ENCODE data around the gene RNF8.
A peak's percentile ranks its signal among the peaks of the same experiment; 100 is the strongest.

Gene RNF8

GRCh38 chr6:37316071-37316470, 37.7 kb upstream of the RNF8 start:
- Histone ChIP-seq H3K27me3 (replicated peaks; ENCODE audit: insufficient read depth, low read length) (no peaks in the 10 kb centered on the region), H3K27ac (ENCODE audit: low read length) (peak overlapping the region; percentile 98; the same call in 1 of the 2 replicates), H3K4me1 (ENCODE audit: low read length) (peaks cover 49% of the 10 kb centered on the region), H3K9me2 (replicated peaks; ENCODE audit: insufficient read depth, low read length) (no peaks in the 10 kb centered on the region), H4K20me1 (ENCODE audit: insufficient read depth, low read length) (no peaks in the 10 kb centered on the region), H2AFZ (ENCODE audit: low read length) (no peak overlapping the region), H3K9me3 (replicated peaks; ENCODE audit: insufficient read depth, low read length) (no peaks in the 10 kb centered on the region), H3K79me2 (ENCODE audit: low read length) (no peaks in the 10 kb centered on the region), H3K4me2 (ENCODE audit: low read depth, low read length) (no peak overlapping the region), H3F3A (ENCODE audit: insufficient read depth, low read length) (peaks cover 15% of the 10 kb centered on the region), H3K4me3 (ENCODE audit: low read length) (no peak overlapping the region), H3K9ac (ENCODE audit: low read length) (no peak overlapping the region), H3K36me3 (replicated peaks; ENCODE audit: insufficient read depth, low read length) (no peaks in the 10 kb centered on the region)
- TF ChIP-seq EZH2 (optimal IDR thresholded peaks at IDR 0.05; ENCODE audit: low read depth, low read length): no peak
- TF ChIP-seq EZH2phosphoT487 (IDR thresholded peaks at IDR 0.05; ENCODE audit: low read length): no peak
- TF ChIP-seq, protein P1, sequence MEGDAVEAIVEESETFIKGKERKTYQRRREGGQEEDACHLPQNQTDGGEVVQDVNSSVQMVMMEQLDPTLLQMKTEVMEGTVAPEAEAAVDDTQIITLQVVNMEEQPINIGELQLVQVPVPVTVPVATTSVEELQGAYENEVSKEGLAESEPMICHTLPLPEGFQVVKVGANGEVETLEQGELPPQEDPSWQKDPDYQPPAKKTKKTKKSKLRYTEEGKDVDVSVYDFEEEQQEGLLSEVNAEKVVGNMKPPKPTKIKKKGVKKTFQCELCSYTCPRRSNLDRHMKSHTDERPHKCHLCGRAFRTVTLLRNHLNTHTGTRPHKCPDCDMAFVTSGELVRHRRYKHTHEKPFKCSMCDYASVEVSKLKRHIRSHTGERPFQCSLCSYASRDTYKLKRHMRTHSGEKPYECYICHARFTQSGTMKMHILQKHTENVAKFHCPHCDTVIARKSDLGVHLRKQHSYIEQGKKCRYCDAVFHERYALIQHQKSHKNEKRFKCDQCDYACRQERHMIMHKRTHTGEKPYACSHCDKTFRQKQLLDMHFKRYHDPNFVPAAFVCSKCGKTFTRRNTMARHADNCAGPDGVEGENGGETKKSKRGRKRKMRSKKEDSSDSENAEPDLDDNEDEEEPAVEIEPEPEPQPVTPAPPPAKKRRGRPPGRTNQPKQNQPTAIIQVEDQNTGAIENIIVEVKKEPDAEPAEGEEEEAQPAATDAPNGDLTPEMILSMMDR (IDR thresholded peaks at IDR 0.05; ENCODE audit: low read length): no peak
- no peak for DNase-seq

DNA sequence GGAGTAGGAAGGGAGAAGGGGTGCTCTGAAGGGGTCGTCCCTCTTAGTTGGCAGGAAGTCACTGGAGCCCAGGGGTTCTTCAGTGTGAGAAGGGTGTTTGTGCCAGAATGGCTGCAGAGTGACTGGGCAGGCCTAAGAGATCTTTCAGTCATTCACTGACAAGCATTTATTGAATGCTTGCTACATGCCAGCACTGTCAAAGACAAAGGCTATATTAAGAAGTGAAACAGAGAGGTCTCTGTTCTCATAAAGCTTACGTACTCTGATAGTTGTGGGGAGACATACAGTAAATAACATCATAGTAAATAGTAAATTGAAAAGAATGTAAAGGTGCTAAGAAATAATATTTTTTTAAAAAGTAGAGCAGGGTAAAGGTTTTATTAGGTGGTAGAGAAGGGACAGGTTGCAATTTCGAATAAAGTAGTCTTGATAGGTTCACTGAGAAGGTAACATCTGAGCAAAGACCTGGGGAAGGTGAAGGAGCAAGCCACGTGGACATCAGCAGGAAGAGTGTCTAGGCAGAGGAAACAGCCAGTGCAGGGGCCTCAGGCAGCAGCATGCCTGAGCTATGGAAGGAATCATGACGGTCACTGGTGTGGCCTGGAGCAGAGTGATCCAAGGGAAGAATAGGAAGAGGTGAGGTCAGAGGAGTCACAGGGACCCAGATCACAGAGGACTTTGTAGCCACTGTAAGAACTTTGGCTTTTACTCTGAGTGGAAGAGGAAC, 36.3 kb upstream of the RNF8 start:
- Histone ChIP-seq H3K4me1 (ENCODE audit: low read length) (peaks cover 43% of the 10 kb centered on the region), H3K9me3 (replicated peaks; ENCODE audit: insufficient read depth, low read length) (no peaks in the 10 kb centered on the region), H3K27ac (ENCODE audit: low read length) (peak overlapping the region; percentile 98), H3K79me2 (ENCODE audit: low read length) (no peaks in the 10 kb centered on the region), H3K4me2 (ENCODE audit: low read depth, low read length) (peak overlapping the region; percentile 48), H3K9me2 (replicated peaks; ENCODE audit: insufficient read depth, low read length) (no peaks in the 10 kb centered on the region), H4K20me1 (ENCODE audit: insufficient read depth, low read length) (no peaks in the 10 kb centered on the region), H3F3A (ENCODE audit: insufficient read depth, low read length) (peaks cover 15% of the 10 kb centered on the region), H3K36me3 (replicated peaks; ENCODE audit: insufficient read depth, low read length) (no peaks in the 10 kb centered on the region), H3K27me3 (replicated peaks; ENCODE audit: insufficient read depth, low read length) (no peaks in the 10 kb centered on the region), H3K9ac (ENCODE audit: low read length) (peak overlapping the region; percentile 70), H2AFZ (ENCODE audit: low read length) (peak overlapping the region; percentile 39), H3K4me3 (ENCODE audit: low read length) (no peak overlapping the region)
- peak; percentile 80 for DNase-seq
- no peak for TF ChIP-seq EZH2phosphoT487 (IDR thresholded peaks at IDR 0.05; ENCODE audit: low read length)
- TF ChIP-seq, protein P1 (IDR thresholded peaks at IDR 0.05; ENCODE audit: low read length): no peak
- no peak for TF ChIP-seq EZH2 (optimal IDR thresholded peaks at IDR 0.05; ENCODE audit: low read depth, low read length)

DNA sequence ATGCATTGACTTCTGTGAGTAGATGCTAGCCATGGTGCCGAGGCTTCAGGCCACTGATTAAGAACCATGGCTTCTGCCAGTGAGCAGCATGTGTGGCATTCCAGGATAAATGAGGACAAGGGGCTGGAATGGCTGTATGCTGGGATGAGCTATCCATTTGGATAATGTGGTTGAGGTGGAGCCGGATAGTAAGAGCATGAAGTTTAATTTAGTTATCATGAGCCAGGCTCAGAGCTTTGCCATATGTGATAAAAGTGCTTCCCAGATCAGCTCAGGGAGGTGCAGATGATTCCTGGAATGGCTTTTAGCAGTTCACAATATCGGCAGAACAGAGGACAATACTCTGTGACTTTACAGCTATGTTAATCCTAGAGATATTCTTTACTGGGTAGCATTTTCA, 34.6 kb upstream of the RNF8 start:
- no peak overlapping the region for H3K4me3 ChIP-seq (ENCODE audit: low read length)
- no peaks in the 10 kb centered on the region for H3K9me2 ChIP-seq (replicated peaks; ENCODE audit: insufficient read depth, low read length)
- H3K4me2 ChIP-seq (ENCODE audit: low read depth, low read length): no peak overlapping the region
- no peak overlapping the region for H2AFZ ChIP-seq (ENCODE audit: low read length)
- H3K9ac ChIP-seq (ENCODE audit: low read length): no peak overlapping the region
- H3K4me1 ChIP-seq (ENCODE audit: low read length): peaks cover 43% of the 10 kb centered on the region
- no peaks in the 10 kb centered on the region for H3K9me3 ChIP-seq (replicated peaks; ENCODE audit: insufficient read depth, low read length)
- H3K27ac ChIP-seq (ENCODE audit: low read length): no peak overlapping the region
- H3F3A ChIP-seq (ENCODE audit: insufficient read depth, low read length): peaks cover 15% of the 10 kb centered on the region
- no peaks in the 10 kb centered on the region for H3K27me3 ChIP-seq (replicated peaks; ENCODE audit: insufficient read depth, low read length)
- no peaks in the 10 kb centered on the region for H3K36me3 ChIP-seq (replicated peaks; ENCODE audit: insufficient read depth, low read length)
- TF ChIP-seq EZH2phosphoT487 (IDR thresholded peaks at IDR 0.05; ENCODE audit: low read length) (no peak), EZH2 (optimal IDR thresholded peaks at IDR 0.05; ENCODE audit: low read depth, low read length) (no peak)
- TF ChIP-seq, protein P1 (IDR thresholded peaks at IDR 0.05; ENCODE audit: low read length): no peak
- H4K20me1 ChIP-seq (ENCODE audit: insufficient read depth, low read length): no peaks in the 10 kb centered on the region
- H3K79me2 ChIP-seq (ENCODE audit: low read length): no peaks in the 10 kb centered on the region
- no peak for DNase-seq
